Muscle of arm (tissue), 12 donors: ENCODE results near the gene KCNA3. TPM values are rescaled to one million over a fixed set of nuclear protein-coding genes. Genes with fewer than 3 reads are reported as not detected.
A peak's percentile ranks its signal among the peaks of the same experiment; 100 is the strongest.

Experiments used
- DNase-seq: peaks from one replicate; pipeline ENCODE4 v3.0.0-alpha.2; 2013
- polyA plus RNA-seq, 12 donors: library from polyadenylated mRNA; unstranded; fragments of 120-200 nt; gene quantifications; one replicate each; pipeline ENCODE4 v1.2.1, GENCODE V29; 2013; ENCODE audit not compliant: insufficient read length in 12 of 12

KCNA3 gene
- polyA plus RNA-seq, 12 donors, result 0.08 to 0.39 (median 0.20) TPM; not detected in 4

GRCh38 chr1:110639724-110640386 is 34.9 kb downstream of the KCNA3 start:
- DNase-seq, result no peak

- no peak for DNase-seq
Measured at GRCh38 chr1:110638556-110638955, 36.2 kb downstream of the KCNA3 start.

GRCh38 chr1:110638058-110638457 is 36.7 kb downstream of the KCNA3 start:
- DNase-seq, result no peak

- no peak for DNase-seq
Measured at GRCh38 chr1:110637475-110637874, 37.3 kb downstream of the KCNA3 start.

DNA sequence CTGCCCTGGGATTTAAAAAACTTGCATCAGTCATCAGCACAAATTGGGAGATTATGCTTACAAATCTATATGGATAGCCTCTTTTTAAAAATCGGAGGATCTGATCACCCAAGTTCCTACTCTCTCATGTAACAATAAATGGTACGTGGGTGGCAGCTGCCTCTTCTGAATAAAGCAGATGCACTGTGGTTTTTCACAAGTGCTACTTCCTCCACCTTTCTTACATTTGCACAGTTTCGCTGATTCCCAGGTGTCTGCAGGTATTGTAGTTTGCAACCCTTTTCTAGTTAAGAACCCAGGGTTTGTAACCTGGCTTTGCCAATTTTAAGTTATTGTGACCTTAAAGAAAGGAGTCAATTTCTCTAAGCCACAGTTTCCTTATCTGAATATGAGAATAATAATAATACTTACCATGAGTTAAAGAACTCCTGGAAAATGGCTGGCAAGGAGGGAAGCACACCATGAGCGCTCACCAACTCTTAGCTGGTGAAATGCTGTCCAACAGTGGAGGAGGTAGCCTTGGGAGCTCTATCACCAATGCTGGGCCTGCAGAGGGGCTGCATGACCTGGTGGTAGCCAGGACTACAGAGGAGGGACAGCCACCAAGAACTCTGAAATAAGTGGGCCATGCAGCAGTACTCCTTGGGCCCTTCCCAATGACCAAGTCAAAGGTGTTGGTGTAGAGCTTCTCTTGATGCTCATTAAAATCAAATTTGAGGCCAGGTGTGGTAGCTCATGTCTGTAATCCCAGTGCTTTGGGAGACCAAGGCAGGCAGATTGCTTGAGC is 38.4 kb downstream of the KCNA3 start:
- DNase-seq, result no peak

- DNase-seq, result no peak
Measured at GRCh38 chr1:110635434-110635833, 39.3 kb downstream of the KCNA3 start.

- peak; percentile 38 for DNase-seq
Measured at GRCh38 chr1:110634455-110635311, 40.1 kb downstream of the KCNA3 start.

DNA sequence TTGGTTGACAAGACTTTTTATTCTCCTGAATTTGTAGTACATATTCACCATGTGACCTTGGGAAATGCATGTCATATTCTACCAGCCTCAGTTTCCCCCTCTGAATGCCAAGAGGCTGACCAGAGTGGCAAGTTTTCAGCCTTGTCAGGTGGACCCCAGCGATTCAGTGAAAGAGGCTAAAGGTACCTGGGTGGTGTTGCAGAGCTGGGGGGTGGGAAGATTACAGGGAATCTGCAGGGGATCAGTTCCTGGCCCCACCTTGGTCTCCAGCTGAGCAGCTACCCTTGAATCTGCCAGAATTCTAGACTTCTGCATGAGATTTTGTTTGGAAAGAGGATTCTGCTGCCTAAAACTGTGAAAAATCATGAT is 40.7 kb downstream of the KCNA3 start:
- DNase-seq, result no peak

- no peak for DNase-seq
Measured at GRCh38 chr1:110633646-110634030, 41.1 kb downstream of the KCNA3 start.

GRCh38 chr1:110631836-110632620 is 42.7 kb downstream of the KCNA3 start:
- no peak for DNase-seq

DNA sequence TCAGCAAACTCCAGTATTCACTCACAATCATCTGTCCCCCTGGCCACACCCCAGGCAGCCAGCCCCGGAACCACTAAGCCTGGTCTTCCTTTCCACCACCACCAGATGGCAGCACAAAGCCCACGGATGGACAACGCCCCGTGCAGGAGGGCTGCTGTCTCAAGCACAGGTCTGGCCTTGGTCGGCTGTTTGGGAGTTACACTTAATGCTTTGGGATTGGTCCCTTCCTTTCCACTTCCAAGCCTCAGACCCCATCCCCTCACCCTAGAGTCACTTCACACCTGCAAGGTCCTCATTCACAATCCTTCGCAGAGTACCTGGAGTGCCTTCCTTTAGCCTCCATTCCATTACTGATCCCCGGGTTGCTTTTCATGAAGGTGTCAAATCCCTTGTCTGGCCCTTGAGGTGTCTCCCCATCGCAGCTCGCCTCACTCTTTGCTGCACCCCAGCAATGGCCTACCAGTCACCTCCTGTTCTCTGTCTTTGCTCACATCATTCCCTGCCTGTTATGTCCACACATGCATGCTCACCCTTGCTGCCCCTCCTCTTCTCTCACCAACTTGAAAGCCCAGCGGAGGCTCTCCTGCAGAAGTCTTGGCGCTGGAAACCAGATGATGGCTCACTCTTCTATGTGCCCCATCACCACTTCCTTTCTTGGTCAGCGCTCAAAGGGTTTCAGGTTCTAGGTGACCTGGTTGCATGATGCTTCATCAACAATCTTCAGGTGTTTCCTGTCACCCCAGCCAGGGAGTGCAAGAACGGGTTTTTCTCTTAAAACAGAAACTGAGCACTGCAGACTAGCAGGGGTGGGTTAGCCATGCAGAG is 43.7 kb downstream of the KCNA3 start:
- DNase-seq, result peak; percentile 32

DNA sequence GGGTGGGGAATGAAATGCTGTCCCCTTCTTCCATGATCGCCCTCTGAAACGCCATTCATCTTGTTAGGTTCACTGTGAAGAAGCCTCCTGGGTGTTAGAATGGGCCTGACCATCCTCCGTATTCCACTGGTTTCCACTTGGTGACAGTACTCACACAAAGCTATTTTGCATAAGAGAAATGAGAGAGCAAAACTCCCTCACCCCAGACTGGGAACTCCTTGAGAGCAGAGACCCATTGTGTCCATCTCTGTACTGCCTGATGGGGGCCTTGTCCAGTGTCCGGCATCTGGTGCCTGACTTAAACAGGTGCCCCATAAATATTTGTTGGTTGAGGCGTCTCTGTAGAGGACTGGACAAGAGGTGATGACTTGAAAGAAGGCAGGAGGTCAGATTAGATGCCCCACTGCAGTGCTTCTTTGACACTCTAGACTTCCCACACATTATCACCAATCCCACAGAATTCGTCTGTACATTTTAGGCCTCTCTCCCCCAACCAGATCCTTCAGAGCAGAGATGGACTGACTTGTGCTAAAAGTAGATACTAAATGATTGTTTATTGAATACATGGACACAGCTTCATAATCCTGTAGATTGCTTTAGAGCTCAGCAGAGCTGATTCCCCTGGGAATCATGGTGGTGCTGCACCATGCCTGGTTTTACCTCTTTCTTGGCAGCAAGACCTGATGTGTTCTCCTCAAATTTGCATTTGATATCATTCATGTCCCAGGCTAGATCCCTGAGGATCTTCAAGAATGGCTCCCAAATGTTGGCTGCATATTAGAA is 46.2 kb downstream of the KCNA3 start:
- DNase-seq, result no peak

DNA sequence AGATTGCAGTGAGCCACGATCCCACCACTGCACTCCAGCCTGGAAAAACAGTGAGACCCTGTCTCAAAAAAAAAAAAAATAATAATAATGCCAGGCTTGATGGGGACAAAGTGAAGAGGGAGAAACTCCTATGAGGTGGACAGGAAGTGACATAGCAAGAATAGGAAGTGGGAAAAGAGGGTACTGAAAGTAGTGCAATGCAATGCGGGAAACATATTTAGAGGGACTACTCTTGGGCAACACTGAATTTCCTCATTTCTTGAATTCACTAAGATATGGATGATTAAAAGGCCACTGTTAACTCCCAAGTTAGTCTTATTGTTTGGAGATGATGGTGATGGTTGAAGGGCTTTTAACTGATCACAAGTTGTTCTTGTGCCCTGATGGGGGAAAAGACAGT is 47.0 kb downstream of the KCNA3 start:
- DNase-seq, result no peak

DNA sequence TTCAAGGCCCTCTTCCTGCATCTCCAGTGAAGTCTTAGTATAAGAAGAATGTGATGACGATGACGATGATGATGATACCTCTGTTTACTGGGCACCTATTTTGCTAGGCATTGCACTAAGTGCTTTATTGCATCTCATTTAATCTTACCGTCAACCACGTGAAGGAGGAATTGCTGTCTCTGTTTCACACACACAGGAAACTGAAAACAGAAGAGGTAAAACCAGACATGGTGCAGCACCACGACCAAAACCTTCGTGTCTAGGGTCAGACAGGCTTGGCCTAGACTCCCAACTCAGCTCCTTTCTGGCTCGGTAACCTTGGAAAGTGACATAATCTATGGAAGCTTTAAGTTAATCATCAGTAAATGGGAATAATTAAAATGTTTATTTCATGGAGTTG is 47.9 kb downstream of the KCNA3 start:
- no peak for DNase-seq

Other genes starting within 250 kb of the KCNA3 start
- gene PROK1, start 223.8 kb downstream of the KCNA3 start, polyA plus RNA-seq, result under 1 TPM in 2 of 12 donors, not detected in 10; 0.09 to 0.12 TPM
- gene KCNA10, start 155.8 kb downstream of the KCNA3 start, polyA plus RNA-seq, result 1 to 10 TPM in 1 of 12 donors, under 1 TPM in 9, not detected in 2; 0.12 to 1.2 (median 0.37) TPM
- gene KCNA2, start 68.6 kb downstream of the KCNA3 start, polyA plus RNA-seq, result 1 to 10 TPM in 9 of 12 donors, under 1 TPM in 2, not detected in 1; 0.59 to 2.2 (median 1.2) TPM
- 10 to 100 TPM in 4 of 12 donors, 1 to 10 TPM in 7, not detected in 1; 6.0 to 21.2 (median 7.8) TPM for gene CD53, start 198.2 kb upstream of the KCNA3 start, polyA plus RNA-seq